Mesenchymal stem cell (in vitro differentiated cells and primary cell): ENCODE data around the gene HAT1.

ENCODE experiments used
- DNase-seq: peaks from one replicate; pipeline ENCODE4 v3.0.0-alpha.2; 2013
- H2AFZ ChIP-seq: one replicate; pipeline ENCODE4 v1.6.1; 2013; ENCODE audit warnings: low read depth, mild to moderate bottlenecking, control low read depth, inconsistent platforms, low read length, moderate library complexity
- H2AK5ac ChIP-seq: 2 replicates; pipeline ENCODE4 v1.6.1; 2013; ENCODE audit warnings: low read length, moderate library complexity, mild to moderate bottlenecking, inconsistent platforms; ENCODE audit not compliant: severe bottlenecking
- H2BK120ac ChIP-seq: one replicate; pipeline ENCODE4 v1.6.1; 2013; ENCODE audit warnings: low read depth, mild to moderate bottlenecking, inconsistent platforms, low read length, moderate library complexity
- H2BK12ac ChIP-seq, 2 experiments: one replicate each; pipeline ENCODE4 v1.6.1; 2013; ENCODE audit warnings: inconsistent platforms in 2 of 2, low read length in 2 of 2, mild to moderate bottlenecking in 2 of 2, moderate library complexity in 2 of 2, control low read depth in 1 of 2
- H2BK15ac ChIP-seq: one replicate; pipeline ENCODE4 v1.6.1; 2013; ENCODE audit warnings: mild to moderate bottlenecking, low read depth, inconsistent platforms; ENCODE audit not compliant: poor library complexity, severe bottlenecking
- H2BK5ac ChIP-seq: 2 replicates; pipeline ENCODE4 v1.6.1; 2013; ENCODE audit warnings: low read depth, mild to moderate bottlenecking, low read length, control low read depth, inconsistent platforms; ENCODE audit not compliant: poor library complexity, severe bottlenecking
- H3K14ac ChIP-seq, 2 experiments: one replicate each; pipeline ENCODE4 v1.6.1; 2013; ENCODE audit warnings: inconsistent platforms in 2 of 2, low read length in 2 of 2, control low read depth in 1 of 2, mild to moderate bottlenecking in 1 of 2, moderate library complexity in 1 of 2
- H3K18ac ChIP-seq, 2 experiments: one replicate each; pipeline ENCODE4 v1.6.1; 2013; ENCODE audit warnings: inconsistent platforms in 2 of 2, low read length in 2 of 2, control low read depth in 1 of 2, low read depth in 1 of 2, mild to moderate bottlenecking in 1 of 2
- H3K23ac ChIP-seq, 2 experiments: one replicate each; pipeline ENCODE4 v1.6.1; 2013; ENCODE audit warnings: inconsistent platforms in 2 of 2, low read length in 2 of 2, mild to moderate bottlenecking in 2 of 2, moderate library complexity in 2 of 2, control low read depth in 1 of 2
- H3K27ac ChIP-seq: 2 replicates; pipeline ENCODE4 v1.5.1; 2013; ENCODE audit warnings: mild to moderate bottlenecking, moderate library complexity, low read length, control low read depth, inconsistent platforms; ENCODE audit not compliant: poor library complexity, severe bottlenecking
- H3K27me3 ChIP-seq, 2 experiments: 2 replicates each; pipeline versions ENCODE4 v1.6.1 to v1.7.0; 2013; ENCODE audit warnings: low read length in 2 of 2, mild to moderate bottlenecking in 2 of 2, moderate library complexity in 2 of 2, control low read depth in 1 of 2, inconsistent platforms in 1 of 2; ENCODE audit not compliant: control insufficient read depth in 1 of 2, insufficient read depth in 1 of 2
- H3K36me3 ChIP-seq, 2 experiments: 2 replicates each; pipeline versions ENCODE4 v1.6.1 to v1.7.0; 2013; ENCODE audit warnings: low read length in 2 of 2, control low read depth in 1 of 2, inconsistent platforms in 1 of 2, low read depth in 1 of 2, mild to moderate bottlenecking in 1 of 2; ENCODE audit not compliant: insufficient read depth in 2 of 2, control insufficient read depth in 1 of 2
- H3K4ac ChIP-seq, 2 experiments: one replicate each; pipeline ENCODE4 v1.6.1; 2013; ENCODE audit warnings: inconsistent platforms in 2 of 2, low read length in 2 of 2, mild to moderate bottlenecking in 2 of 2, moderate library complexity in 2 of 2, control low read depth in 1 of 2, low read depth in 1 of 2
- H3K4me1 ChIP-seq: 2 replicates; pipeline ENCODE4 v1.6.1; 2013; ENCODE audit warnings: low read depth, low read length, control low read depth; ENCODE audit not compliant: control insufficient read depth, insufficient read depth
- H3K4me2 ChIP-seq: 2 replicates; pipeline ENCODE4 v1.6.1; 2013; ENCODE audit warnings: low read length, mild to moderate bottlenecking, inconsistent platforms; ENCODE audit not compliant: poor library complexity, severe bottlenecking
- H3K4me3 ChIP-seq, 2 experiments: 2 replicates each; pipeline versions ENCODE4 v1.5.1 to v1.7.0; 2013; ENCODE audit warnings: low read length in 2 of 2, mild to moderate bottlenecking in 2 of 2, control low read depth in 1 of 2, low read depth in 1 of 2; ENCODE audit not compliant: insufficient read depth in 1 of 2
- H3K79me1 ChIP-seq: replicated peaks from 2 replicates; pipeline ENCODE4 v1.6.1; 2013; ENCODE audit warnings: mild to moderate bottlenecking, control low read depth, low read length, inconsistent platforms; ENCODE audit not compliant: poor library complexity, severe bottlenecking
- H3K9ac ChIP-seq: 2 replicates; pipeline ENCODE4 v1.7.0; 2013; ENCODE audit warnings: mild to moderate bottlenecking, low read length, moderate library complexity
- H3K9me3 ChIP-seq: 2 replicates; pipeline ENCODE4 v1.7.0; 2013; ENCODE audit warnings: mild to moderate bottlenecking, low read length; ENCODE audit not compliant: control insufficient read depth
- H4K8ac ChIP-seq: one replicate; pipeline ENCODE4 v1.6.1; 2013; ENCODE audit warnings: inconsistent platforms, mild to moderate bottlenecking, low read length, moderate library complexity
- H4K91ac ChIP-seq: one replicate; pipeline ENCODE4 v1.6.1; 2013; ENCODE audit warnings: mild to moderate bottlenecking, low read length, inconsistent platforms
- WGBS: methylation state at CpG from one replicate; pipeline ENCODE4 v1.1.7; 2013; ENCODE audit warnings: mixed read lengths; 5-methylcytosine and 5-hydroxymethylcytosine counted together

HAT1 gene

GRCh38 chr2:171963198-171963597 lies 40.9 kb downstream of the HAT1 start:
- Histone ChIP-seq H2AFZ (no peak overlapping the region), H3K79me1 (peaks cover 8% of the 10 kb centered on the region), H2BK120ac (no peak overlapping the region), H4K8ac (no peak overlapping the region), H3K18ac (no peak overlapping the region), H2BK5ac (no peak overlapping the region), H4K91ac (no peak overlapping the region), H3K4ac (no peak overlapping the region), H2AK5ac (no peak overlapping the region), H3K23ac (no peak overlapping the region), H2BK12ac (no peak overlapping the region), H3K27ac (no peak overlapping the region), H3K4me1 (peaks cover 2% of the 10 kb centered on the region), H3K4me3 (no peak overlapping the region), H3K36me3 (peaks cover 0 to 28% of the 10 kb centered on the region in 2 experiments), H3K4me2 (no peak overlapping the region), H3K14ac (no peak overlapping the region), H3K9ac (no peak overlapping the region), H3K27me3 (no peaks in the 10 kb centered on the region), H2BK15ac (no peak overlapping the region), H3K9me3 (no peaks in the 10 kb centered on the region)
- no peak for DNase-seq
- 97% methylated on average over 1 of the region's 2 CpGs for WGBS

GRCh38 chr2:171964308-171964707 lies 42.0 kb downstream of the HAT1 start:
- Histone ChIP-seq H3K27ac (no peak overlapping the region), H3K4me2 (no peak overlapping the region), H4K8ac (no peak overlapping the region), H3K9ac (no peak overlapping the region), H2BK15ac (no peak overlapping the region), H3K27me3 (no peaks in the 10 kb centered on the region), H2BK12ac (no peak overlapping the region), H3K14ac (no peak overlapping the region), H3K23ac (no peak overlapping the region), H3K9me3 (no peaks in the 10 kb centered on the region), H3K4ac (no peak overlapping the region), H4K91ac (no peak overlapping the region), H3K4me3 (no peak overlapping the region), H2AFZ (no peak overlapping the region), H3K36me3 (peaks cover 0 to 34% of the 10 kb centered on the region in 2 experiments), H2BK120ac (no peak overlapping the region), H2BK5ac (no peak overlapping the region), H2AK5ac (no peak overlapping the region), H3K18ac (no peak overlapping the region), H3K79me1 (peaks cover 8% of the 10 kb centered on the region), H3K4me1 (no peaks in the 10 kb centered on the region)
- no peak for DNase-seq
- WGBS, result 100% methylated on average over 1 of the region's 2 CpGs

DNA sequence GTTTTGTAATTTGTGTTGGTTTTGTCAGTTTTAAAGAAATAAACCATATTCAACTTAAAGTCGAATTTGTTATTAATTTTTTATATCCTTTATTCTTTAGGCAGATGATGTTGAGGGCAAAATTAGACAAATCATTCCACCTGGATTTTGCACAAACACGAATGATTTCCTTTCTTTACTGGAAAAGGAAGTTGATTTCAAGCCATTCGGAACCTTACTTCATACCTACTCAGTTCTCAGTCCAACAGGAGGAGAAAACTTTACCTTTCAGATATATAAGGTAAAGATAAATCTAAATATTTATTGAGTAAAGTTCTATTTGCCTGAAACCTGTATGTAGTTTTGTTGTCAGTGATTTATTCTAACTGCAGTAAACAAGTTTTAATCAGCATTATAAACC lies 43.0 kb downstream of the HAT1 start:
- H3K9me3 ChIP-seq, result no peaks in the 10 kb centered on the region
- no peak overlapping the region for H3K23ac ChIP-seq
- DNase-seq, result no peak
- no peaks in the 10 kb centered on the region for H3K4me1 ChIP-seq
- no peak overlapping the region for H3K4me2 ChIP-seq
- H2BK5ac ChIP-seq, result no peak overlapping the region
- H2BK120ac ChIP-seq, result no peak overlapping the region
- no peak overlapping the region for H3K4me3 ChIP-seq
- no peak overlapping the region for H4K8ac ChIP-seq
- no peak overlapping the region for H2BK15ac ChIP-seq
- H2AK5ac ChIP-seq, result no peak overlapping the region
- no peak overlapping the region for H3K27ac ChIP-seq
- no peak overlapping the region for H3K9ac ChIP-seq
- H3K79me1 ChIP-seq, result peaks cover 11% of the 10 kb centered on the region
- no peak overlapping the region for H3K14ac ChIP-seq
- H4K91ac ChIP-seq, result no peak overlapping the region
- no CpG with 5 or more reads among the region's 3 CpGs for WGBS
- no peak overlapping the region for H2AFZ ChIP-seq
- H3K36me3 ChIP-seq, result peaks cover 0 to 34% of the 10 kb centered on the region in 2 experiments
- no peaks in the 10 kb centered on the region for H3K27me3 ChIP-seq
- no peak overlapping the region for H3K4ac ChIP-seq
- H2BK12ac ChIP-seq, result no peak overlapping the region
- H3K18ac ChIP-seq, result no peak overlapping the region

DNA sequence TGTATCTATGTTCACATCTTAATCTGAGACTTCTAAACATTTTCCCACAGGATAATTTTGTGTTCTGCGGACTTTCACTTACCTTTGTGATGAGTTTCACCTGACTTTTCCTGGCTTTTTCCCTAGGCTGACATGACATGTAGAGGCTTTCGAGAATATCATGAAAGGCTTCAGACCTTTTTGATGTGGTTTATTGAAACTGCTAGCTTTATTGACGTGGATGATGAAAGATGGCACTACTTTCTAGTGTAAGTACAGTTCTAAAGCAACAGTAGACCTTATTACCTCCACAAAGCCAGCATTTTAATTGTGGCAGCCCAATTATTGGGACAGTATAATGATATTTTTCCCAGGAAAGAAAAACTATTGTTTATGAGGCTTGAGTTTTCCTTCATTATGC lies 43.4 kb downstream of the HAT1 start:
- DNase-seq, result no peak
- Histone ChIP-seq H2BK120ac (no peak overlapping the region), H4K91ac (no peak overlapping the region), H3K23ac (no peak overlapping the region), H4K8ac (no peak overlapping the region), H3K4me3 (no peak overlapping the region), H3K27me3 (no peaks in the 10 kb centered on the region), H3K4me2 (no peak overlapping the region), H3K4me1 (no peaks in the 10 kb centered on the region), H3K36me3 (peaks cover 0 to 34% of the 10 kb centered on the region in 2 experiments), H3K14ac (no peak overlapping the region), H3K79me1 (peaks cover 13% of the 10 kb centered on the region), H2BK5ac (no peak overlapping the region), H3K4ac (no peak overlapping the region), H3K18ac (no peak overlapping the region), H2BK15ac (no peak overlapping the region), H2BK12ac (no peak overlapping the region), H2AFZ (no peak overlapping the region), H3K27ac (no peak overlapping the region), H3K9me3 (no peaks in the 10 kb centered on the region), H2AK5ac (no peak overlapping the region), H3K9ac (no peak overlapping the region)
- WGBS, result 100% methylated on average over 2 of the region's 3 CpGs
